HG02840 (cell line): Measurements from ENCODE around the gene PGC.

Experiments used
- ATAC-seq: cut with Tn5 transposase; IDR thresholded peaks from one replicate; pipeline ENCODE4 v1.9.1; 2021; ENCODE audit warnings: mild to moderate bottlenecking, moderate library complexity, moderate number of reproducible peaks; ENCODE audit not compliant: unreplicated experiment, low FRiP score

The PGC gene

GRCh38 chr6:41732591-41733359 is 14.4 kb downstream of the PGC start:
- ATAC-seq: peak; percentile 32

- no peak for ATAC-seq
Observed at GRCh38 chr6:41732149-41732548, 15.0 kb downstream of the PGC start.

DNA sequence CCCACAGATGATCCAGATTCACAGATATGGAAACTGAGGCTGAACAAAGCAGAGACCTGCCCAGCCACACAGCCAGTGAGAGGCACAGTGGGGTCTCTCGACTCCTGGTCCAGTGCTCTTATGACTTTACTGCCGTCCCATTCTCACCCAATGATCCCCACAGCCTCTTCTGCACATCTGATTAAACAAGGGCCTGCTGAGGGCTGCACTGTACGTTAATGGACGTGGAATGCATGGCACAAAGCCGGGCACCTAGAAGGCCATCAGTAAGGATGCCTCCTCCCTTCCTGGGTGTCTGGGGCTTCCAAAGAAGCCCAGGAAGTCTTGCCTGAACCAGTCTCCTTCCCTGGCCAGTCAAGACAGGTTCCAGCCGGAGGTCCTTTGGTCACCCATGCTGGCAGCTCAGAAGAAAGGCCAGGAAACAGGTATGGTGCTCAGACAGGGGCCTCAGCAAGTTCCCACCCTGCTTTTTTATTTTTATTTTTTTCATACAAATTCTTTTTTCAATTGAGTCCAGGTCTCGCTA is 15.6 kb downstream of the PGC start:
- no peak for ATAC-seq

GRCh38 chr6:41730531-41731436 is 16.4 kb downstream of the PGC start:
- ATAC-seq: no peak

GRCh38 chr6:41729624-41730023 is 17.6 kb downstream of the PGC start:
- no peak for ATAC-seq

DNA sequence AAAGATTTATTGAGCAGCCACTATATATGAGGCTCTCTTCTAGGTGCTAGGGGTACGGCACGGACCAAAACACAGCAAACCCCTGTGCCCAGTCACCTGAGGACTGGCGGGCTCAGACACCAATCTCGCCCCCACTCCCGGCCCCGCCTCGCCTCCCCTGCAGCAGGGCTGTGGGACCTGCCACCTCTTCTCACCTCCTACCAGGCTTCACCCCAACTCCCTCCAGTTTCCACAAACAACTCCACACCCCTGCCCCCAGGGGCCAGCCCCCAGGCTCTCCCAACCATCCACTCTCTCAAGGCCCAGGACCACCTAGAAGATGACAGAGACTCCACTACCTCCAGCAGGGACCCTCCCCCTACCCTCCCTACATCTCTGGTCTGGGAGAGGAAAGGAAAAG is 18.2 kb downstream of the PGC start:
- no peak for ATAC-seq

GRCh38 chr6:41728073-41728936 is 18.9 kb downstream of the PGC start:
- ATAC-seq: no peak

- no peak for ATAC-seq
Observed at GRCh38 chr6:41727705-41728072, 19.5 kb downstream of the PGC start.

DNA sequence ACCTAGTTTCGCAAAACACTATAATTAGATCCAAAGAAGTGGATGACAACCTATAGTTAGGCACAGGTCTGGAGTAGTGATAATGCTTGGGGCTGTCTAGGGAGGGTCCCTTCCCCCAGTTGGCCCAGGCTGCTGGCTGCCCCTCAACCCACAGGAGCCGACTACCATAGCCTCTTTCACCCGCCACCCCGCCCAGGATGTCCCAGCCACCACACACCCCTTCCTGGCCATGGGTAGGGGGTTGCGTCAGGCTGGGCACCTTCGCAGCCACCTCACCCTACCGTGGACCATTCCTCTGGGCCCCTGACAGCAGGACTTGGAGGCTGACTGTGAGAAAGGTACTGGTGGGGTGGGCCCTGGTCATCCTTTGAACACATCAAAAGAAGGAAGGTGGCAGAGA is 20.3 kb downstream of the PGC start:
- ATAC-seq: no peak

DNA sequence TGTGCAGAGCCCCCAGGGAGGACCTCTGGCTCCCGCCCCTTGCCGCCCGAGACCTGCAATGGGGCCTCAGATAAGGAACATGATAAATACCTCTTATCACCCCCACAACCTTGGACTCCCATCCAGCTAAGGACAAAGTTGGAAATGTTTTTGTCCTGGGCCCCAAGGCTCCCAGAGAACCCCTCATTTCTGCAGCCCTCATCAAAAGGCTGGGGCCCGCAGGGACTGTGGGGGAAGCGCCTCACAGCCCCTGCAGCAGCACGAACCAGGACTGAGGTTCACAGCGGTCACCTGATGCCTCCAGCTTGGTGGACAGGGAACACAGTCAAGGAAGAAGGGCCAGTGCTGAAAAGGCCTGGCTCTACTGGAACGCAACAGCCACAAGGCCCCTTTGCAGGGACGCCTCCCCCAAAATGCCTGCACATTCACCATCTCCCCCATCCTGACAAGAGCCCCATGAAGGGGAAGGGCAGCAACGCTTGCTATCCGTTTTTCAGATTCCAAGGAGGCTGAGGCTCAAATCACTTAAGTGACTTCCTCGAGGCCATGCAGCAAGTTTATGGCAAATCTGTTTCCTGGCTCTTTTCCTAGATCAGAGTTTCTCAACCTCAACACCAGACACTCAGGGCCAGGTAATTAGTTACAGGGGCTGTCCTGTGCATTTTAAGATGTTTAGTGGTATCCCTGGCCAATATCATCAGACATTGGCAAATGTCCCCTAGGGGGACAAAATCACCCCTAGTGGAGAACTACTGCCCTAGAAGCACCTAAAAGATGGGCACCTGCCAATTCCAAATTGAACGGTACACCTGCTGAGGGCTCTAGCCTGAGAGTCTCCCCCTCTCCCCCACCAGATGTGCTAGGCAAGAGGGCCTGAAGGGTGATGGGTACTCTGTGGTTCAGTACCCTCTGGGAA is 22.4 kb downstream of the PGC start:
- no peak for ATAC-seq

DNA sequence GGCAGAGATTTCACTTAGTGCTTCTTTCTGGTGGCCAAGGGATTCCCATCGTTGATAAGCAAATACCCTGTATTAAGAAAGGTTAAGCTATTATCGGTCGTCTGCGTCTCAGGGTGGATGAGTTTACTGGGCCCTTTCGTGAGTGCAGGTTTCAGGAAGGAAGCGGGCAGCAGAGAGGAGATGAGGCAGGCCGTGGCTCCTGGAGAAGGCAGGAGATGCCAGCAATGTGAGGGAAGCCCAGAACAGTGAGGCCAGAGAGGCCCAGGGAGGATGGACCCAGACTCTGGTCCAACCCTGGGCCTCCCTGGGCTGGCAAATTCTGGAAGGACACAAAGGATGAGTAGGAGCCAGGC is 23.0 kb downstream of the PGC start:
- no peak for ATAC-seq

DNA sequence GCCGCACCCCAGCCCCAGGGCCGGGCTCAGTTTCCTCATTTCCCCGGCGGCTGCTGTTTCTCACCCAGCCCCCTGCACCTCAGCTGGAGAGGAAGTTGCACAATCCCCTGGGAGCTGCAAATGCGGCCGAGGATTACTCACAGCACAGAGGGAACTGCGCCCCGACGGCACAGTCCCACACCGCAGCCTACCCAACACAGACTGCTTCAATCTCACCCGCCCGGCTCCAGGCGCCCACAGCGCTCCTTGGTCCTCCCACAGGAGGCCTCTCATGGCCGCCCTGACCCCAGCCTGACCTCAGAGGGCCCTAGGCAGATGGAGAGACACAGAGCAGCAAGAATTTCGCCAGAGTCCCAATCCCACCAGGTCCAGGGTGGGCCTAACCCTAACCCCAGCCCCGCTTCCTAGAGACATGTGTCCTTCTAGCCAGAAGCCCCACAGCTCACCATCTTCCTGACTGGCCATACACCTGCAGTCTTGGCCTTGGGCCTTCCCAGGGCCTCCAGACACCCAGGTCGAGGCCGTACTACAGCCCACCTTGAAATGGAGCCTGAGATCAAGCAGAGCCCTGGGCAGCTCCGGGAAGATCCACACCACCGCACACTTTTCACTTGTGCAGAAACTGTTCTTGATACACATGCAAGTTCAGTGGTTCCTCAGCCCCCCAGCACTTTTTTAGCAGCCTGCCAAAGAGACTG is 23.5 kb downstream of the PGC start:
- ATAC-seq: peak; percentile 61

GRCh38 chr6:41722969-41723529 is 24.1 kb downstream of the PGC start:
- no peak for ATAC-seq

- no peak for ATAC-seq
Observed at GRCh38 chr6:41721414-41721813, 25.8 kb downstream of the PGC start.

- no peak for ATAC-seq
Observed at GRCh38 chr6:41720783-41721182, 26.4 kb downstream of the PGC start.

- ATAC-seq: no peak
Observed at GRCh38 chr6:41720262-41720620, 27.0 kb downstream of the PGC start.

GRCh38 chr6:41719436-41720261 is 27.5 kb downstream of the PGC start:
- no peak for ATAC-seq

DNA sequence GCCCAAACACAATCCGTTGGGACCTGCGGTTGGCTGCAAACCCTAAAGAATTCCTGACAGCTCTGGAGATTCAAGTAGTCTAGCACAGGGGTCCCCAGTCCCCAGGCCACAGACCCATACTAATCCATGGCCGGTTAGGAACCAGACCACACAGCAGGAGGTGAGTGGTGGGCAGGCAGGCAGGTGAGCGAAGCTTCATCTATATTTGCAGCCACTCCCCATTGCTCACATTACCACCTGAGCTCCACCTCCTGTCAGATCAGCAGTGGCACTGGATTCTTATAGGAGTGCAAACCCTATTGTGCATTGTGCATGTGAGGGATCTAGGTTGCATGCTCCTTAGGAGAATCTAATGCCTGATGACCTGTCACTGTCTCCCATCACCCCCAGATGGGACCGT is 28.4 kb downstream of the PGC start:
- no peak for ATAC-seq
